Activated T-cell treated with anti-CD3 and anti-CD28 coated beads, Interleukin-2, amount 50 U/mL, for 24 hours (primary cell): ENCODE data around the gene EEF1AKMT4.

Experiments
- DNase-seq: peaks from one replicate; pipeline ENCODE4 v3.0.0-alpha.2; 2020
- H3K27ac Mint-ChIP-seq: 2 replicates; pipeline ENCODE4 v1.8.0; 2020; ENCODE audit warnings: mild to moderate bottlenecking, mixed read lengths
- H3K27me3 Mint-ChIP-seq: 2 replicates; pipeline ENCODE4 v1.8.0; 2020; ENCODE audit warnings: mixed read lengths
- H3K36me3 Mint-ChIP-seq: 2 replicates; pipeline ENCODE4 v1.8.0; 2020; ENCODE audit warnings: low read depth, mixed read lengths
- H3K4me1 Mint-ChIP-seq: 2 replicates; pipeline ENCODE4 v1.8.0; 2020; ENCODE audit warnings: low read depth, mixed read lengths
- H3K4me3 Mint-ChIP-seq: 2 replicates; pipeline ENCODE4 v1.8.0; 2020; ENCODE audit warnings: mild to moderate bottlenecking, moderate library complexity, mixed read lengths
- H3K9me3 Mint-ChIP-seq: 2 replicates; pipeline ENCODE4 v1.8.0; 2020; ENCODE audit warnings: mixed read lengths

The EEF1AKMT4 gene

GRCh38 chr3:184291044-184291737 is 41.7 kb downstream of the EEF1AKMT4 start:
- Mint-ChIP-seq H3K27ac (no peak overlapping the region), H3K27me3 (peaks cover 15% of the 10 kb centered on the region), H3K9me3 (no peaks in the 10 kb centered on the region), H3K36me3 (no peaks in the 10 kb centered on the region), H3K4me1 (peaks cover 2% of the 10 kb centered on the region), H3K4me3 (no peak overlapping the region)
- no peak for DNase-seq

GRCh38 chr3:184291738-184292445 is 42.4 kb downstream of the EEF1AKMT4 start:
- no peak overlapping the region for H3K27ac Mint-ChIP-seq
- no peaks in the 10 kb centered on the region for H3K36me3 Mint-ChIP-seq
- no peak for DNase-seq
- peaks cover 14% of the 10 kb centered on the region for H3K27me3 Mint-ChIP-seq
- no peak overlapping the region for H3K4me3 Mint-ChIP-seq
- H3K9me3 Mint-ChIP-seq: no peaks in the 10 kb centered on the region
- peaks cover 2% of the 10 kb centered on the region for H3K4me1 Mint-ChIP-seq

- no peaks in the 10 kb centered on the region for H3K27me3 Mint-ChIP-seq
- peaks cover 15% of the 10 kb centered on the region for H3K36me3 Mint-ChIP-seq
- no peaks in the 10 kb centered on the region for H3K9me3 Mint-ChIP-seq
- H3K27ac Mint-ChIP-seq: no peak overlapping the region
- no peak overlapping the region for H3K4me3 Mint-ChIP-seq
- H3K4me1 Mint-ChIP-seq: peaks cover 20% of the 10 kb centered on the region
- DNase-seq: no peak
Observed at GRCh38 chr3:184295771-184296170, 46.3 kb downstream of the EEF1AKMT4 start.

GRCh38 chr3:184296616-184297015 is 47.1 kb downstream of the EEF1AKMT4 start:
- Mint-ChIP-seq H3K36me3 (peaks cover 23% of the 10 kb centered on the region), H3K9me3 (no peaks in the 10 kb centered on the region), H3K4me1 (peaks cover 26% of the 10 kb centered on the region), H3K27ac (no peak overlapping the region), H3K27me3 (no peaks in the 10 kb centered on the region), H3K4me3 (no peak overlapping the region)
- DNase-seq: no peak

GRCh38 chr3:184298759-184299487 is 49.5 kb downstream of the EEF1AKMT4 start, which contains the start of gene PSMD2:
Gene PSMD2, plus strand, starts transcription at chr3:184299241. Its CDS starts 26 bp downstream, at chr3:184299267.
- H3K27me3 Mint-ChIP-seq: no peaks in the 10 kb centered on the region
- H3K36me3 Mint-ChIP-seq: peaks cover 46% of the 10 kb centered on the region
- peak within 1 kb of the TSS; percentile 95 for H3K27ac Mint-ChIP-seq
- H3K9me3 Mint-ChIP-seq: no peaks in the 10 kb centered on the region
- H3K4me1 Mint-ChIP-seq: peaks cover 41% of the 10 kb centered on the region
- peak; percentile 98 for DNase-seq
- H3K4me3 Mint-ChIP-seq: peak within 1 kb of the TSS; percentile 88

- DNase-seq: no peak
- peaks cover 41% of the 10 kb centered on the region for H3K4me1 Mint-ChIP-seq
- H3K36me3 Mint-ChIP-seq: peaks cover 54% of the 10 kb centered on the region
- peak overlapping the region; percentile 88 for H3K4me3 Mint-ChIP-seq
- no peaks in the 10 kb centered on the region for H3K27me3 Mint-ChIP-seq
- H3K9me3 Mint-ChIP-seq: no peaks in the 10 kb centered on the region
- peak overlapping the region; percentile 95 for H3K27ac Mint-ChIP-seq
Observed at GRCh38 chr3:184299488-184300377, 50.3 kb downstream of the EEF1AKMT4 start.

GRCh38 chr3:184300378-184300720 is 50.9 kb downstream of the EEF1AKMT4 start:
- H3K9me3 Mint-ChIP-seq: no peaks in the 10 kb centered on the region
- DNase-seq: no peak
- H3K4me3 Mint-ChIP-seq: peak overlapping the region; percentile 88
- H3K36me3 Mint-ChIP-seq: peaks cover 60% of the 10 kb centered on the region
- peak overlapping the region; percentile 95 for H3K27ac Mint-ChIP-seq
- H3K27me3 Mint-ChIP-seq: no peaks in the 10 kb centered on the region
- peaks cover 43% of the 10 kb centered on the region for H3K4me1 Mint-ChIP-seq

- no peak for DNase-seq
- peaks cover 97% of the 10 kb centered on the region for H3K36me3 Mint-ChIP-seq
- no peaks in the 10 kb centered on the region for H3K9me3 Mint-ChIP-seq
- H3K4me3 Mint-ChIP-seq: no peak overlapping the region
- H3K4me1 Mint-ChIP-seq: peaks cover 30% of the 10 kb centered on the region
- no peaks in the 10 kb centered on the region for H3K27me3 Mint-ChIP-seq
- H3K27ac Mint-ChIP-seq: peak overlapping the region; percentile 45
Observed at GRCh38 chr3:184305577-184305976, 56.1 kb downstream of the EEF1AKMT4 start.

- no peaks in the 10 kb centered on the region for H3K9me3 Mint-ChIP-seq
- H3K27me3 Mint-ChIP-seq: no peaks in the 10 kb centered on the region
- H3K4me3 Mint-ChIP-seq: no peak overlapping the region
- H3K36me3 Mint-ChIP-seq: peaks cover 88% of the 10 kb centered on the region
- peak overlapping the region; percentile 45 for H3K27ac Mint-ChIP-seq
- H3K4me1 Mint-ChIP-seq: peaks cover 24% of the 10 kb centered on the region
- no peak for DNase-seq
Observed at GRCh38 chr3:184306341-184306972, 57.0 kb downstream of the EEF1AKMT4 start.

GRCh38 chr3:184307915-184308314 is 58.4 kb downstream of the EEF1AKMT4 start:
- no peaks in the 10 kb centered on the region for H3K9me3 Mint-ChIP-seq
- peaks cover 14% of the 10 kb centered on the region for H3K4me1 Mint-ChIP-seq
- H3K27me3 Mint-ChIP-seq: no peaks in the 10 kb centered on the region
- no peak for DNase-seq
- no peak overlapping the region for H3K4me3 Mint-ChIP-seq
- H3K36me3 Mint-ChIP-seq: peaks cover 73% of the 10 kb centered on the region
- peak overlapping the region; percentile 38 for H3K27ac Mint-ChIP-seq
